ENCODE data around the gene ISCA2. TPM values are rescaled to one million over a fixed set of nuclear protein-coding genes. Genes with fewer than 3 reads are reported as not detected.

Gene ISCA2
- total RNA-seq, 1 donor from 2014 or later, result 26.0 TPM

DNA sequence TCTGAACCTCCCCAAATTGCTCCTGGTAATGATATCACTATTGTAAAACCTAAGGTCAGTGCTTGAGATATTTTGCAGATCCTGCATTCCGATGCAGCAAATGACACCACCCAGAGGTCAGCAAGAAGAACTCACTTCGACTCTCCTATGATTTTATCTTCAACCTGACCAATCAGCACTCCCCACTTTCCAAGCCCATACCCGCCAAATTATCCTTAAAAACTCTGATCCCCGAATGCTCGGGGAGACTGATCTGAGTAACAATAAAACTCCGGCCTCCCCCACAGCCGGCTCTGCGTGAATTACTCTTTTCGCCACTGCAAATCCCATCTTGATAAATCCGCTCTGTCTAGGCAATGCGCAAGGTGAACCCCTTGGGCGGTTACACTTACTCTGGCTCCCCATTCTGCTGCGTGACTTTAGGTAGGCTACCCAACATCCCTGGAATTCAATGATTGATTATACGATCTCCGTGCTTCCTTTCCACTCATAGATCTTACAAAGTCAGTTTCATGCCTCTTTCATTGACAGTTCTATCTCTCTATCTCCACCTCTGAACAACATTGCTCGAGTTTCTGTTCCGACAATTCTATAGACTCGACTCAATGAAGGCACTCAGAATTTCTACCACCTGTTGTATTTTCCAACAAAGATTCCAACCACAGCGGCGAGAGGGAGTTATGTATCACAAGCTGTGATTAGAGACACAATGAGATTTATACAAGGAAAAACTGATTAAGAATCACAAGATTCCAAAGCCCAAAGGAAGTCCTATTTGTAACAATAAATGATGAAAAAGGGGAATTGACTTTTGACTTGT lies 1.4 kb upstream of the ISCA2 start:
- Histone ChIP-seq H3K4me3 (peak overlapping the region; percentile 66 to 97), H3K4me1 (peaks cover 46% of the 10 kb centered on the region), H3K36me3 (no peaks in the 10 kb centered on the region), H3K27ac (peak overlapping the region; percentile 98), H3K27me3 (no peaks in the 10 kb centered on the region), H3K9me3 (no peaks in the 10 kb centered on the region)
- intact Hi-C loops (cut with DNase I), result no loop called here
- no peak for TF ChIP-seq POLR2AphosphoS5 (IDR thresholded peaks at IDR 0.05; ENCODE audit: insufficient read depth in 1 of 2, low read depth in 1 of 2)
- TF ChIP-seq, protein P1, sequence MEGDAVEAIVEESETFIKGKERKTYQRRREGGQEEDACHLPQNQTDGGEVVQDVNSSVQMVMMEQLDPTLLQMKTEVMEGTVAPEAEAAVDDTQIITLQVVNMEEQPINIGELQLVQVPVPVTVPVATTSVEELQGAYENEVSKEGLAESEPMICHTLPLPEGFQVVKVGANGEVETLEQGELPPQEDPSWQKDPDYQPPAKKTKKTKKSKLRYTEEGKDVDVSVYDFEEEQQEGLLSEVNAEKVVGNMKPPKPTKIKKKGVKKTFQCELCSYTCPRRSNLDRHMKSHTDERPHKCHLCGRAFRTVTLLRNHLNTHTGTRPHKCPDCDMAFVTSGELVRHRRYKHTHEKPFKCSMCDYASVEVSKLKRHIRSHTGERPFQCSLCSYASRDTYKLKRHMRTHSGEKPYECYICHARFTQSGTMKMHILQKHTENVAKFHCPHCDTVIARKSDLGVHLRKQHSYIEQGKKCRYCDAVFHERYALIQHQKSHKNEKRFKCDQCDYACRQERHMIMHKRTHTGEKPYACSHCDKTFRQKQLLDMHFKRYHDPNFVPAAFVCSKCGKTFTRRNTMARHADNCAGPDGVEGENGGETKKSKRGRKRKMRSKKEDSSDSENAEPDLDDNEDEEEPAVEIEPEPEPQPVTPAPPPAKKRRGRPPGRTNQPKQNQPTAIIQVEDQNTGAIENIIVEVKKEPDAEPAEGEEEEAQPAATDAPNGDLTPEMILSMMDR (IDR thresholded peaks at IDR 0.05), result no peak
- TF ChIP-seq POLR2A (IDR thresholded peaks at IDR 0.05), result no peak
- no peak for DNase-seq (ENCODE audit: extremely low spot score in 2 of 2)

DNA sequence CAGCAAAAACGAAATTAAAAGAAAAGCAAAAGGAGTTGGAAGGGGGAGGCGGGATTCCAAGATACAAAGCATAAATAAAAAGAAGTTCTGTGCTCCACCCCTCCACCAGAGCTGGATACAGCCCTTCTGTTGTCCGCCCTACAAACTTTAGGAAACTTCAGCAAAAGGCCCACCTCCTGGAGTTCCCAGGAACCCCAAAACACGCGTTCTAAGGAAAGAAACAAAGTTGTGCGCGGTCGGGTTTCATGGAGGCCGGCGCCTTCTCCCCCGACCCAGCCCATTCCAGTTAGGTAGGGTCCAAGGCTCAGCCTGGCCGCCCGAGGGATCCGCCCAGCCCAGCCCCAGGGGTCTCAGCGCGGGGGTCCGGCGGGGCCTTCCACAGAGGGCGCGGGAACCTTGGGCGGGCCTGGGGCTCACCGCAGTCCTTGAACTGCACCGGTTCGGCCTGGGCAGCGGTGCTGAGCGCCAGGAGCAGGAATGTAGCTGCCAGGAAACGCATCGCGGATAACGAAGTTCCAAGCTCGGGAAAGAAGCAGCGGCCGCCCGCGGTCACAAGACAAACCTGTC lies 706 bp upstream of the ISCA2 start, which contains the start of gene NPC2:
NPC2 (minus strand) TSS at position 530 of the 567 bp plus-strand sequence; CDS start at position 499, 31 bp downstream.
- no peaks in the 10 kb centered on the region for H3K27me3 ChIP-seq
- H3K9me3 ChIP-seq, result no peaks in the 10 kb centered on the region
- peak within 1 kb of the TSS; percentile 98 for H3K27ac ChIP-seq
- intact Hi-C loops (cut with DNase I), result no loop called here
- DNase-seq (ENCODE audit: extremely low spot score in 2 of 2), result no peak
- H3K36me3 ChIP-seq, result no peaks in the 10 kb centered on the region
- H3K4me1 ChIP-seq, result peaks cover 46% of the 10 kb centered on the region
- H3K4me3 ChIP-seq, result peak within 1 kb of the TSS; percentile 92 to 97
- TF ChIP-seq, protein P1 (IDR thresholded peaks at IDR 0.05), result no peak
- TF ChIP-seq POLR2AphosphoS5 (IDR thresholded peaks at IDR 0.05; ENCODE audit: insufficient read depth in 1 of 2, low read depth in 1 of 2) (peak in 1 of 2 donors; percentile 93), POLR2A (IDR thresholded peaks at IDR 0.05) (peak in 1 of 2 donors; percentile 84)

DNA sequence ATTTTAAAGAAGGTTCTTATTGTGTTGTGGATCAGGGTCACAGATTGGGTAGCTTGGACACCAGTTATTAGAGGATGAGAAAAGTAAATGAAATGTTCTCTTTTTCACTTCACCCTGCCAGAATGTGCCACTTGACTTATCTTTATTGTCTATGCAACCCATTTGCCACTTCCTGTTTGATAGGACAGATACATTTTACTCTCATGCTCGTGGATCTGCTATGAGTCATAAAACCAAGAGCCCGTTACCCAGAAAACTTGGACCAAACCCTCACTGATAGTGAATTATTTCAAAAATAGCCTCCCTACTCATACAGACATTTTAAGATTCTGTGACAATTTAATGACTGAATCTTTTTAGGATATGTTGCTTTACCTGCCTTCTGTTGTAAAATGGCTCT lies 1.8 kb downstream of the ISCA2 start:
- Histone ChIP-seq H3K36me3 (no peaks in the 10 kb centered on the region), H3K9me3 (no peaks in the 10 kb centered on the region), H3K27ac (peak overlapping the region; percentile 98), H3K4me3 (no peak overlapping the region), H3K4me1 (peaks cover 35% of the 10 kb centered on the region), H3K27me3 (no peaks in the 10 kb centered on the region)
- TF ChIP-seq, protein P1 (IDR thresholded peaks at IDR 0.05), result no peak
- TF ChIP-seq POLR2AphosphoS5 (IDR thresholded peaks at IDR 0.05; ENCODE audit: insufficient read depth in 1 of 2, low read depth in 1 of 2) (no peak), POLR2A (IDR thresholded peaks at IDR 0.05) (no peak)
- no peak for DNase-seq (ENCODE audit: extremely low spot score in 2 of 2)
- intact Hi-C loops (cut with DNase I), result no loop called here

DNA sequence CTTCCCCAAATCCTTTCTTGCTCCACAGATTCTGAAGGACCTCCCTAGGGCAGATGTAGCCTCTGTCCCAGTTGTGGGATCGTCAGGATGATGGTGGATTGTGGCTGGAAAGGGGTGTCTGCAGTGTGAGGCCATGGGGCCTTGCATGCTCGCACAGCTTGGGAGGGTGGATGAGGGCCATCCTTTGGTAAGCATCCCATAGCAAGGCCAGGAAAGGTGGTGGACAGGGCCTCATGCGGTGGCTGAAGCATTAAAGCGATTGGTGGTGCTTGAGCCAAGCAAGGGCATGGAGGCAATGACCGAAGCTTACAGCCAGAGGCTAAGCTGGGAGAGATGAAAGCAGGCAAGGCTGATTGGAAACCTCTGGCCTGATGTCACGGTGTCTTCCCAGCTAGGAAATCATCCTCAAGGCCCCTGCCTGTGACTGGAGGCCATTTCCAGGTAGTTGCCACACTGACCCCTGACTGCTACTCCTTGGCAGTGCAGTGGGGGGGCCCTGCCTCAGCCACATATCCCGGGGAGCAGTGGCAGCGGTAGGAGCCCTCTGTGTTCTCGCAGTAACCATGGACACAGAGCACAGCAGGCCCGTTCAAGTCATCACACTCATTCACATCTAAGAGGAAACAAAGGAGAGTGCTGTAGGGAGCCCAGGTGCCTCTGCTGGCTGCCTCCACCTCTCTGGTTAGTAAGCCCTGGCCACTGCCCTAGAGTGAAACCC lies 7.0 kb downstream of the ISCA2 start:
- H3K36me3 ChIP-seq, result no peaks in the 10 kb centered on the region
- no peaks in the 10 kb centered on the region for H3K27me3 ChIP-seq
- DNase-seq (ENCODE audit: extremely low spot score in 2 of 2), result peak in 1 of 2 donors; percentile 37
- no peaks in the 10 kb centered on the region for H3K9me3 ChIP-seq
- H3K27ac ChIP-seq, result peak overlapping the region; percentile 8
- H3K4me1 ChIP-seq, result peaks cover 7% of the 10 kb centered on the region
- intact Hi-C loops (cut with DNase I), result loop anchor here (2.0 kb wide), 1 partner anchor 112 kb away; the partner anchor contains the start of gene LTBP2
- no peak overlapping the region for H3K4me3 ChIP-seq
- no peak for TF ChIP-seq POLR2AphosphoS5 (IDR thresholded peaks at IDR 0.05; ENCODE audit: insufficient read depth in 1 of 2, low read depth in 1 of 2)

DNA sequence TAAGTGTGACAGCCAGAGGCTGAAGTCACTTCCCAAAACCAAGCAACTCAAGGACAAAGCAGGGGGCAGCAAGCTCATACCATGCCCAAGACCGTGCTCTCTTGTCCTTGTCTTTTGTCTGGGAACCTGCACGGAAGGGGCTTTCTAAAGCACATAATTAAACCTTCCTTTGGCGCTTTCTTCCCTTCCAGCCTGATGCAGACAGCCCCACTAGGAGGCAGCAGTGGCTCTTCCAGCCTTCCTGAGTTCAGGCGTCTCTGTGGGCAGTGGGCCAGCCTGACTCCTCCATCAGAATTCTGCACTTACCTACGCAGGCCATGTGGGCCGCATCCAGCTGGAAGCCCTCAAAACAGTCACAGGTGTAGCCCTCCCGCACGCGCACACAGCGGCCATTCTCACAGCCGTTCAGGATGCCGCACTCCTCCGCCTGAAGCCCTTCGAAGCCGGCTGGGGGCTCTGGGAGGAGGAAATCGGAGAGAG lies 7.6 kb downstream of the ISCA2 start:
- Histone ChIP-seq H3K9me3 (no peaks in the 10 kb centered on the region), H3K27me3 (no peaks in the 10 kb centered on the region), H3K4me3 (no peak overlapping the region), H3K4me1 (peaks cover 7% of the 10 kb centered on the region), H3K36me3 (no peaks in the 10 kb centered on the region), H3K27ac (peak overlapping the region; percentile 15)
- no peak for DNase-seq (ENCODE audit: extremely low spot score in 2 of 2)
- intact Hi-C loops (cut with DNase I), result loop anchor here (2.0 kb wide), 1 partner anchor 112 kb away; the partner anchor contains the start of gene LTBP2
- TF ChIP-seq, protein P1 (IDR thresholded peaks at IDR 0.05), result peak in 2 of 3 experiments; percentile 33 to 44
- TF ChIP-seq POLR2AphosphoS5 (IDR thresholded peaks at IDR 0.05; ENCODE audit: insufficient read depth in 1 of 2, low read depth in 1 of 2) (peak; percentile 23 to 30), POLR2A (IDR thresholded peaks at IDR 0.05) (no peak)

All from vagina (tissue), 2 donors.